ENCODE results near the gene RASA2.
"Not testable (repeated sequence)": the region's sequence is repeated elsewhere in the genome, so short reads cannot be mapped to it uniquely, and the experiment has no call there.

The RASA2 gene

DNA sequence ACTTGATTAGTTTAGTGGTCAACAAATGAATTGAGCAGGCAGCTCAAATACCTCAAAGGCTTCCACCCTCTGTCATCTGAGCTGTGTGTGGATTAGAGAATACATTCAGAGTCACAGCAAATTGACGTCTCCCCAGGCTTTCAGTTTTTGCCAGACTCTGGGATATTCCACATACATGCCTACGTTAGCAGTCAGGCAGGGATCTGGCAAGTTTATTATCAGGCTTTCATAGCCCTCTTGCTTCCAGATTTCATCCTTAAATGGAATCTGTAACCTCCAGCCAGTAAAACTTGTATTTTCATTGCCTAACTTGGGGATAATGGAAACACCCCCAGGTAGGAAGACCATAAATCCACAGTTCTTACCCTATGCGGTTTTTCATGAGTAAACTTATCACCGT is 115.9 kb downstream of the RASA2 start:
- no peak for ATAC-seq
- Mint-ChIP-seq H3K4me1 (no peaks in the 10 kb centered on the region), H3K27ac (no peak overlapping the region), H3K27me3 (no peaks in the 10 kb centered on the region), H3K4me3 (no peak overlapping the region), H3K9me3 (peaks cover 10% of the 10 kb centered on the region), H3K36me3 (peaks cover 53% of the 10 kb centered on the region)

GRCh38 chr3:141603473-141604035 is 116.7 kb downstream of the RASA2 start:
- no peaks in the 10 kb centered on the region for H3K4me1 Mint-ChIP-seq
- peaks cover 10% of the 10 kb centered on the region for H3K9me3 Mint-ChIP-seq
- H3K27ac Mint-ChIP-seq: no peak overlapping the region
- H3K36me3 Mint-ChIP-seq: peaks cover 57% of the 10 kb centered on the region
- ATAC-seq: no peak
- no peaks in the 10 kb centered on the region for H3K27me3 Mint-ChIP-seq
- H3K4me3 Mint-ChIP-seq: no peak overlapping the region

DNA sequence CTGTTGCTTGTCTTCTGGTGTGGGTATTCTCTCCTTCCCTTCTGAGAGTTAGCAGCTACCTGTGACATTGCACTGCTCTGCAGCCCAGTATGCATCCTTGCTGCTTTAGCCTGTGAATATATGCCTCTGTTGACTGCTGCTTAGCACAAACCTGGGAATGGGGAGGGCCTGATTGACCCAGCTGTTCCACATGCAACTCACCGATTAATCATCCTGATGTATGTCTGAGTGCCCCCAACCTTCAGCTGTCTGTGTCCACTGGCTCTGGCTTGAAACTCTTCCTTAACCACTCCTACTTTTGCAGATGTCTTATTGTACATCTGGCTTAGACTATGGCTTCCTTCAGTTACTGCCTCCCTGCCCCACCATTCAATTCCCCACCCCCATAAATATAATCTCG is 119.1 kb downstream of the RASA2 start:
- Mint-ChIP-seq H3K4me1 (no peaks in the 10 kb centered on the region), H3K9me3 (no peaks in the 10 kb centered on the region), H3K36me3 (peaks cover 43% of the 10 kb centered on the region)

GRCh38 chr3:141608438-141608837 is 121.6 kb downstream of the RASA2 start:
- Mint-ChIP-seq H3K9me3 (no peaks in the 10 kb centered on the region), H3K27ac (peak overlapping the region; percentile 16), H3K4me3 (no peak overlapping the region), H3K4me1 (no peaks in the 10 kb centered on the region), H3K27me3 (no peaks in the 10 kb centered on the region), H3K36me3 (peaks cover 45% of the 10 kb centered on the region)
- ATAC-seq: no peak

More for the DNA sequence above, 119.1 kb downstream of the RASA2 start:
- ATAC-seq: no peak
- no peak overlapping the region for H3K4me3 Mint-ChIP-seq
- H3K27ac Mint-ChIP-seq: no peak overlapping the region
- no peaks in the 10 kb centered on the region for H3K27me3 Mint-ChIP-seq

DNA sequence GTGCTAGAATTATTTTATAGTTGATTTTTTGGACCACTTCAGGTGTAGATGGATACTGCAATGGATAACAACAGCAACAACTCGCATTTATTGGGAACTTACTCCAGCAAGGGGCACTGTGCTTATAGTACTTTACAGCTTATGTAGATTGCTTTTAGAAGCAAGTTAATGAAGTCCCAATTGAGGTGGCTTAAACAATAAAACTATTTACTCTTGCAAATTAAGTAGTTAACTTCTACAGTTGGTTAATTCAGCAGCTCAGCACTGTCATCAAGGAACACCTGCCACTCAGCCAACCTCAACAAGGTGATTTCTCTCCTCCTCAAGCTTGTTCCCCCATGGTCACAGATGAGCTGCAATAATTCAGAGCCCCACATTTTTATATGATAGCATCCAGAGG is 124.1 kb downstream of the RASA2 start:
- Mint-ChIP-seq H3K27ac (no peak overlapping the region), H3K36me3 (peaks cover 37% of the 10 kb centered on the region), H3K4me3 (no peak overlapping the region), H3K9me3 (no peaks in the 10 kb centered on the region), H3K27me3 (no peaks in the 10 kb centered on the region), H3K4me1 (no peaks in the 10 kb centered on the region)
- no peak for ATAC-seq

GRCh38 chr3:141618103-141618910 is 131.5 kb downstream of the RASA2 start:
- Mint-ChIP-seq H3K27me3 (no peaks in the 10 kb centered on the region), H3K9me3 (no peaks in the 10 kb centered on the region), H3K4me3 (no peak overlapping the region), H3K36me3 (peaks cover 14% of the 10 kb centered on the region), H3K4me1 (no peaks in the 10 kb centered on the region), H3K27ac (no peak overlapping the region)
- no peak for ATAC-seq

DNA sequence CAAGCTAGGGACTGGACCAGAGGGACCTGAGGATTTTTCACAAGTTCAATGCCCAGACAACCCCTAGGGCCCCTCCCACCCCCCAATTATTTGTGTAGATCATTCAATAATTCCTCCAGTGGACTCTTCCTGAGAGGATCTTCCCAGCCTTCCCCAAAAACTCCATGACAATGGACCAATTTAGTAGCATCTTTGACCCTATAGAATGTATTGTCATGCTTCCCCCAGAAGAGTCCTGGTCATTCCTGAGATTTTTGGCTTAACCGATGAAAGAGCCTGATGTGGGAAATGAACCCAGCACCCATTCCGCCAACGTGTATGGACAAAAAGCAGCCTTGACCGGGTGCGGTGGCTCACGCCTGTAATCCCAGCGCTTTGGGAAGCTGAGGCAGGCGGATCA is 132.1 kb downstream of the RASA2 start:
- H3K4me1 Mint-ChIP-seq: no peaks in the 10 kb centered on the region
- no peak overlapping the region for H3K4me3 Mint-ChIP-seq
- H3K27ac Mint-ChIP-seq: no peak overlapping the region
- no peak for ATAC-seq
- peaks cover 14% of the 10 kb centered on the region for H3K36me3 Mint-ChIP-seq
- no peaks in the 10 kb centered on the region for H3K9me3 Mint-ChIP-seq
- no peaks in the 10 kb centered on the region for H3K27me3 Mint-ChIP-seq

DNA sequence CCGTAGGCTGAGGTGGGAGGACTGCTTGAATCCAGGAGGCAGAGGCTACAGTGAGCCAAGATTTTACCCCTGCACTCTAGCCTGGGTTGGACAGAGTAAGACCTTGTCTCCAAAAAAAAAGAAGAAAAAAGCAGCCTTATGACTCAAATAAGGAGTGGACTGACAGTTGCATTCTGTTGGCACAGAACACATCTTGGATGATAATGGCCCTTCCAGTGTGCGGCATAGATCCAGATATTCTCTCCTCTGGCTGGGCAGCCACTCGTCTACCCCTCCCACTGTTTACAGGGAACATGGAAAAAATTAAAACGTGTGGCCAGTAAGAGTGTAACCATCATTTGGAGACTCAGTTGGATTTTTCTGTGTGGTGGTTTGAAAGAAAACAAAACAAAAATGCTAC is 132.6 kb downstream of the RASA2 start:
- Mint-ChIP-seq H3K9me3 (no peaks in the 10 kb centered on the region), H3K4me3 (no peak overlapping the region), H3K27ac (no peak overlapping the region), H3K36me3 (peaks cover 14% of the 10 kb centered on the region), H3K4me1 (no peaks in the 10 kb centered on the region), H3K27me3 (no peaks in the 10 kb centered on the region)
- no peak for ATAC-seq

DNA sequence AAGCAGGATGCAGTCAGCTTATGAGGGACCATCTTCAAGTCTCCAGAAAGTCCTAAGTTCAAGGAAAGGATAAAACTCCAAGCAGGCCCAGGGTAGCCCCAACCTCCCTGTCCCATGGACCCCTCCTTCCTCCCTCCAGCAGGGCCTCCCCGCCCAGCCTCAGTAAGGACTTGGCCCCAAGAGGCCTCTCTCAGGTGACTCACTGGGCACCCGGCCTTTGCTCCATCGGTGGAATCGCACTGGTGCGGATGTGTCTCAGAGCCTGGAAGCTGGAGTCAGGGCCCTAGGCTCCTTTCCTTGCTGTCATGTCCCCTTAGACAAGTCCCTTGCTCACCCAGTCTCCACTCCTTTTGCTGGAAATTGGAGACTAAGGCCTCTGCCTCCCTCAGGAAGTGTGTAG is 136.9 kb downstream of the RASA2 start:
- Mint-ChIP-seq H3K36me3 (no peaks in the 10 kb centered on the region), H3K4me3 (no peak overlapping the region), H3K9me3 (peaks cover 1% of the 10 kb centered on the region), H3K27me3 (no peaks in the 10 kb centered on the region), H3K4me1 (no peaks in the 10 kb centered on the region), H3K27ac (no peak overlapping the region)
- ATAC-seq: no peak

DNA sequence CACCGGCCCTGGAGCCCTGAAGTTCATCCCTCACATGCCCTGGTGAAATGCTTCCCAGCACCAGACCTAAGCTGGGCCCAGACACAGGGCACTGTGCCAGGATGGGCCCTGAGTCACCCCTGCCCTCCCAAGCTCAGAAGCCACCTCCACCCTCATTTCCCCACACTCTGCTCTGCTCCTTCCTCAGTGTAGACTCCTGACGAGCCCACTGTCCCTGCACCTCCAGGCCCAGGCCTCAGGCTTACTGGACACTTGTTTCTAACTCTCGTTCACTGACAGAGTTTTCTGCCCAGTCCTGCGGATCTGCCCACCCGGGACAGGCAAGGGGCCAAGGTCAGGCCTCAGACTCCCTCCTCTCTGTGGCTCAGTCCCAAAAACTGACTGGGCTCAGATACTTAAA is 138.7 kb downstream of the RASA2 start:
- Mint-ChIP-seq H3K4me1 (no peaks in the 10 kb centered on the region), H3K4me3 (no peak overlapping the region), H3K27me3 (no peaks in the 10 kb centered on the region), H3K36me3 (no peaks in the 10 kb centered on the region), H3K27ac (no peak overlapping the region), H3K9me3 (peaks cover 6% of the 10 kb centered on the region)
- no peak for ATAC-seq

DNA sequence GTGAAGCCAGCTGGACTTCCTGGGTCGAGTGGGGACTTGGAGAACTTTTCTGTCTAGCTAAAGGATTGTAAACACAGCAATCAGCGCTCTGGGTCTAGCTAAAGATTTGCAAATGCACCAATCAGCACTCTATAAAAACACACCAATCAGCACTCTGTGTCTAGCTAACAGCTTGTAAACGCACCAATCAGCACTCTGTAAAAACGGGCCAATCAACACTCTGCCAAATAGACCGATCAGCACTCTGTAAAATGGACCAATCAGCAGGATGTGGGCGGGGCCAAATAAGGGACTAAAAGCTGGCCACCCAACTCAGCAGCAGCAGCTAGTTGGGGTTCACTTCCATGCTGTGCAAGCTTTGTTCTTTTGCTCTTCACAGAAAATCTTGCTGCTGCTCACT is 141.5 kb downstream of the RASA2 start:
- ATAC-seq, H3K9me3 Mint-ChIP-seq, H3K27ac Mint-ChIP-seq, H3K4me3 Mint-ChIP-seq, H3K27me3 Mint-ChIP-seq, H3K4me1 Mint-ChIP-seq, H3K36me3 Mint-ChIP-seq: not testable (repeated sequence)

DNA sequence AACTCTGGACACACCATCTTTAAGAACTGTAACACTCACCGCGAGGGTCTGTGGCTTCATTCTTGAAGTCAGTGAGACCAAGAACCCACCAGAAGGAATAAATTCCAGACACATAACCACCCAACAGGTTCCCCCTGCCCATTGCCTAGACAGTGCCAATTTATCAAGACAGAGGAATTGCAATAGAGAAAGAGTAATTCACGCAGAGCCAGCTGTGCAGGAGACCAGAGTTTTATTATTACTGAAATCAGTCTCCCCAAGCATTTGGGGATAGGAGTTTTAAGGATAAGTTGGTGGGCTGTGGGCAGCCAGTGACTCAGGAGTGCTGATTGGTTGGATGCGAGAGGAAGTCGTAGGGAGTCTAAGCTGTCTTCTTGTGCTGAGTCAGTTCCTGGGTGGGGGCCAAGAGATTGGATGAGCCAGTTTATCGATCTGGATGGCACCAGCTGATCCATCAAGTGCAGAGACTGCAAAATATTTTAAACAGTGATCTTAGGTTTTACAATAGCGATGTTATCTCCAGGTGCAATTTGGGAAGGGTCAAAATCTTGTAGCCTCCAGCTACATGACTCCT is 142.1 kb downstream of the RASA2 start:
- not testable (repeated sequence) for H3K27ac Mint-ChIP-seq, H3K9me3 Mint-ChIP-seq, H3K4me3 Mint-ChIP-seq, H3K27me3 Mint-ChIP-seq, H3K36me3 Mint-ChIP-seq, ATAC-seq, H3K4me1 Mint-ChIP-seq

DNA sequence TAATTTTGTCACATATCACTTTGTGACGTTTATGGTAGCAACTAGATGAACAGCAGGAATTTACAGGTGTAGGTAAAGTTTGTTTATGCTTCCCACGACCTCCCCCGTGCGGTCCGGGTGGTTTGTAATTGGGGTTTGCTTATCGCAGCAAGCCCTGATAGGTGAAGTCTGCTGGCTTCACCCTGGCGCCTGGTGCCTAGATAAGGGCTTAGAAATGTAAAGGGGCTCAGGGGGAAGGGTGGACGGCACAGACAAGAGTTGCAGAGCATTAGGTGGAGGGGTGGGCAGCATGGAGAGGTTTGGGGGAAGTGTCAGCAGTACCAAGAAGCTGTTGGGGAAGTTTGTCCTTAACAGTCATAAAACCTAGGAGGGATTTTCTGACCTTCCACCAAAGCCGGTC is 143.1 kb downstream of the RASA2 start:
- H3K27me3 Mint-ChIP-seq: no peaks in the 10 kb centered on the region
- H3K4me3 Mint-ChIP-seq: no peak overlapping the region
- H3K4me1 Mint-ChIP-seq: no peaks in the 10 kb centered on the region
- ATAC-seq: no peak
- H3K36me3 Mint-ChIP-seq: no peaks in the 10 kb centered on the region
- no peak overlapping the region for H3K27ac Mint-ChIP-seq
- H3K9me3 Mint-ChIP-seq: peaks cover 6% of the 10 kb centered on the region

DNA sequence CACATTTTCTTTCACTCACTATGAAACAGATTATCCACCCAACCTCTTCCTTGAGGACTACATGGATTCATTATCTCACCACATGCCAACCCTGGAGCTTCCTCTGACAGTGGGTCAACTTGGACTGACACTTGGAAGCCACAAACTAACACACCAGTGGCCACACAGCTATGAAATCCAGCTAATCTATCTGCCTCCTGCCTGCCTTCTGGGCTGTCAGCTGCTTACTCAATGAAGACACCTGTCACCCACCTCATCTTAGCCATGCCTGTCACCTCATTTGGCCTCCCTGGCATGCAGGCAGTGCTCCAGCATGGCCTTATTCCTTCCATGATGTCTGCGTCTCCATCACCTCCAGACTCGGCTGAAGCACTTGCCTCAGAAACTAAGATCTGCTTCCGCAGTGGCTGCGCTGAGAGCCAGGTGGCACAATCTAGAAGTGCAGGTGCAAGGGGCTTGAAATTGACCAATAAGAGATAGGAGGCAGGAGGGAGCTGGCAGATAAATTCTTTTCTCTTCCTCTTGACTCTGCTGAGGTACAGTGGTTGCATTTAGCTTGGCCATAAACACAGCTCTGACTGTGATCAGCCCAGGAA is 146.1 kb downstream of the RASA2 start:
- Mint-ChIP-seq H3K27ac (no peak overlapping the region), H3K4me3 (no peak overlapping the region), H3K36me3 (no peaks in the 10 kb centered on the region), H3K4me1 (no peaks in the 10 kb centered on the region), H3K9me3 (peaks cover 6% of the 10 kb centered on the region), H3K27me3 (no peaks in the 10 kb centered on the region)
- ATAC-seq: no peak

DNA sequence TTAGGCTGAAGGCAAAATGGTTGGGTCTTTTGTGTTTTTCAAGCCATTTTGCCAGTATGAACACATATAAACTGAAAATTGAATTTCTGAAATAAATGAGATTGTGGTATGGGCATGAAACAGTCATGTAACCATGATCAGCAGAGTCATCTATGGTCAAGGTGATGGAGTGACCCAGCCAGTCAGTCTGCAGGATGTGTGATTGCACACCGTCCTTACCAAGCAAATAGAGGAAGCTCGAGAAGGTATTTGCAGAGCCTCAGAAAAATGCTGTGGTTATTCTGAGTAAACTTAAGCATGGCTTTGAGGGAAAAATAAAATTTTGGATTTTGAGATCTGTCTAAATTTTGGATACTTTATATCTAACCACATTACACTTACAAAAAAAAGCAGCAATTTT is 155.4 kb downstream of the RASA2 start:
- Mint-ChIP-seq H3K4me3 (no peak overlapping the region), H3K4me1 (peaks cover 5% of the 10 kb centered on the region), H3K27me3 (no peaks in the 10 kb centered on the region), H3K9me3 (no peaks in the 10 kb centered on the region), H3K27ac (no peak overlapping the region), H3K36me3 (no peaks in the 10 kb centered on the region)
- no peak for ATAC-seq

DNA sequence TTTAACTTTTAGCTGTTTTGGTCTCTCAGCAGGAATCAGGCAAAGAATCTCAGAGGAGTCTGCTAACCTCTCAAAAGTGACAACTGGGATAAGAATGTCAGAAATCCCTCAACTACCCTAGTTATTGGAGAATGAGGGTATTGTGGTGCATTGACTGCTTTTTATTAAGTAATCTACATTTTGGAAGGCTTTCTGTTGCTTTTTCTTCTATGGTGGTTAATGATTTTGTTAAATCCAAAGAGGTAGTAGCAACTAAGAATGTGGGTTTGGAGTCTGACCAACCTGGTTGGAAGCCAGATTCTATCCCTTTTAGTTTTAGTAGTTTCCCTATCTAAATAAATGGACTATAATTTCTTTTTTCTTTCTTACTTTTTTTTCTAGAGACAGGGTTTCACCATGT is 156.6 kb downstream of the RASA2 start:
- ATAC-seq: no peak
- no peaks in the 10 kb centered on the region for H3K9me3 Mint-ChIP-seq
- no peak overlapping the region for H3K27ac Mint-ChIP-seq
- H3K4me3 Mint-ChIP-seq: no peak overlapping the region
- H3K36me3 Mint-ChIP-seq: no peaks in the 10 kb centered on the region
- no peaks in the 10 kb centered on the region for H3K27me3 Mint-ChIP-seq
- H3K4me1 Mint-ChIP-seq: peaks cover 5% of the 10 kb centered on the region

Data from stimulated activated memory B cell treated with anti-CD40 and anti-IgM and Interleukin-4, amounts not matched to agents 10 μg/mL and 1 μg/mL and 100 μg/mL, for 72 hours (primary cell).